Breast epithelium (tissue), 4 donors: ENCODE results near the gene TASOR2. TPM values are rescaled to one million over a fixed set of nuclear protein-coding genes. Genes with fewer than 3 reads are reported as not detected.

ENCODE experiments used
- DNase-seq, 2 donors: peaks; one replicate each; pipeline ENCODE4 v3.0.0-alpha.2; 2019; ENCODE audit warnings: low spot score in 2 of 2
- H3K27ac ChIP-seq, 2 donors: fragments of 200-600 bp; sonication (generic) in 1 of 2; one replicate each; pipeline ENCODE4 v1.5.1; 2016 to 2019; ENCODE audit warnings: mild to moderate bottlenecking in 1 of 2
- H3K27me3 ChIP-seq, 2 donors: fragments of 200-600 bp; sonication (generic) in 1 of 2; one replicate each; pipeline versions ENCODE4 v1.5.1 to v1.6.0; 2017 to 2019; ENCODE audit warnings: control low read depth in 1 of 2, mild to moderate bottlenecking in 1 of 2
- H3K36me3 ChIP-seq: fragments of 200-600 bp; one replicate; pipeline ENCODE4 v1.5.1; 2019
- H3K4me1 ChIP-seq, 2 donors: fragments of 200-600 bp; sonication (generic); one replicate each; pipeline ENCODE4 v1.5.1; 2016 to 2019; ENCODE audit warnings: control low read depth in 1 of 2
- H3K4me3 ChIP-seq, 3 donors: fragments of 200-600 bp; sonication (generic); 1 replicate in 2 of 3; 2 replicates in 1 of 3; pipeline ENCODE4 v1.5.1; 2016 to 2019; ENCODE audit warnings: mild to moderate bottlenecking in 3 of 3, moderate library complexity in 2 of 3
- H3K9me3 ChIP-seq, 2 donors: fragments of 200-600 bp; sonication (generic) in 1 of 2; one replicate each; pipeline ENCODE4 v1.5.1; 2016 to 2019; ENCODE audit warnings: control low read depth in 1 of 2
- CTCF ChIP-seq, 3 donors: fragments of 450-650 bp; IDR thresholded peaks; one replicate each; pipeline ENCODE4 v1.5.1; 2016 to 2017; ENCODE audit warnings: antibody characterized with exemption in 3 of 3, mild to moderate bottlenecking in 3 of 3, moderate library complexity in 3 of 3
- POLR2A ChIP-seq: fragments of 450-650 bp; IDR thresholded peaks from one replicate; pipeline ENCODE4 v1.6.1; 2016; ENCODE audit warnings: antibody characterized with exemption, mild to moderate bottlenecking, moderate library complexity
- POLR2AphosphoS5 ChIP-seq, 3 donors: sonication (generic); formaldehyde crosslinking; IDR thresholded peaks; one replicate each; pipeline ENCODE4 v1.6.1; 2017; ENCODE audit warnings: antibody characterized with exemption in 3 of 3
- intact Hi-C: fragments of 100-400 bp; cut with DNase I; formaldehyde crosslinking; loops from one replicate; pipeline ENCODE4 v1.15.1; 2023; ENCODE audit warnings: low total_unique reads
- total RNA-seq, 3 donors: library from RNA; depleted of rRNA; stranded (reverse); fragments of >200 nt; gene quantifications; one replicate each; pipeline ENCODE4 v1.1.0, GENCODE V29; 2016

The TASOR2 gene
- total RNA-seq, 3 donors from 2014 or later = 80.5 to 115 (median 98.6) TPM

GRCh38 chr10:5663692-5664427, 20.8 kb upstream of the TASOR2 start:
- peaks cover 0 to 14% of the 10 kb centered on the region in 2 donors for H3K4me1 ChIP-seq
- intact Hi-C loops = no loop called here
- H3K4me3 ChIP-seq = peak overlapping the region in 2 of 3 donors; percentile 39 to 97
- no peak for TF ChIP-seq POLR2A
- TF ChIP-seq POLR2AphosphoS5 (IDR thresholded peaks at IDR 0.05) = no peak
- no peak for TF ChIP-seq CTCF (IDR thresholded peaks at IDR 0.05)
- DNase-seq = no peak
- no peaks in the 10 kb centered on the region for H3K27me3 ChIP-seq
- H3K36me3 ChIP-seq = no peaks in the 10 kb centered on the region
- H3K27ac ChIP-seq = peak overlapping the region; percentile 2 to 57
- H3K9me3 ChIP-seq = no peaks in the 10 kb centered on the region

GRCh38 chr10:5665373-5666007, 19.1 kb upstream of the TASOR2 start:
- intact Hi-C loops = no loop called here
- peaks cover 0 to 9% of the 10 kb centered on the region in 2 donors for H3K4me1 ChIP-seq
- no peaks in the 10 kb centered on the region for H3K9me3 ChIP-seq
- peak in 1 of 3 donors; percentile 5 for TF ChIP-seq POLR2AphosphoS5 (IDR thresholded peaks at IDR 0.05)
- no peak for TF ChIP-seq POLR2A
- H3K36me3 ChIP-seq = no peaks in the 10 kb centered on the region
- peak overlapping the region; percentile 68 to 97 (median 76) for H3K4me3 ChIP-seq
- H3K27ac ChIP-seq = peak overlapping the region; percentile 90 to 96
- no peak for DNase-seq
- no peaks in the 10 kb centered on the region for H3K27me3 ChIP-seq

- no peak for DNase-seq
- TF ChIP-seq CTCF (IDR thresholded peaks at IDR 0.05) (no peak), POLR2AphosphoS5 (IDR thresholded peaks at IDR 0.05) (peak in 2 of 3 donors; percentile 22 to 28), POLR2A (no peak)
- peak within 1 kb of the TSS; percentile 68 to 97 (median 76) for H3K4me3 ChIP-seq
- H3K27me3 ChIP-seq = no peaks in the 10 kb centered on the region
- intact Hi-C loops = no loop called here
- no peaks in the 10 kb centered on the region for H3K36me3 ChIP-seq
- no peaks in the 10 kb centered on the region for H3K9me3 ChIP-seq
- H3K27ac ChIP-seq = peak within 1 kb of the TSS; percentile 90 to 96
- peaks cover 0 to 9% of the 10 kb centered on the region in 2 donors for H3K4me1 ChIP-seq
These were observed 18.4 kb upstream of the TASOR2 start, which contains the start of gene ASB13 for GRCh38 chr10:5666008-5666840. Gene ASB13 (minus strand): TSS chr10:5666595. CDS start chr10:5666551, 44 bp downstream.

GRCh38 chr10:5666841-5667630, 17.6 kb upstream of the TASOR2 start:
- intact Hi-C loops = no loop called here
- H3K9me3 ChIP-seq = peaks cover 0 to 2% of the 10 kb centered on the region in 2 donors
- H3K36me3 ChIP-seq = no peaks in the 10 kb centered on the region
- H3K4me1 ChIP-seq = peaks cover 0 to 9% of the 10 kb centered on the region in 2 donors
- H3K4me3 ChIP-seq = peak overlapping the region; percentile 68 to 97 (median 76)
- H3K27ac ChIP-seq = no peak overlapping the region
- TF ChIP-seq CTCF (IDR thresholded peaks at IDR 0.05) = no peak
- TF ChIP-seq POLR2A = no peak
- TF ChIP-seq POLR2AphosphoS5 (IDR thresholded peaks at IDR 0.05) = no peak
- no peak for DNase-seq
- H3K27me3 ChIP-seq = no peaks in the 10 kb centered on the region

- peaks cover 0 to 8% of the 10 kb centered on the region in 2 donors for H3K9me3 ChIP-seq
- no peaks in the 10 kb centered on the region for H3K36me3 ChIP-seq
- TF ChIP-seq CTCF (IDR thresholded peaks at IDR 0.05) (no peak), POLR2AphosphoS5 (IDR thresholded peaks at IDR 0.05) (no peak), POLR2A (no peak)
- no peak overlapping the region for H3K4me3 ChIP-seq
- no peak for DNase-seq
- intact Hi-C loops = no loop called here
- no peak overlapping the region for H3K27ac ChIP-seq
- H3K27me3 ChIP-seq = no peaks in the 10 kb centered on the region
- peaks cover 0 to 9% of the 10 kb centered on the region in 2 donors for H3K4me1 ChIP-seq
These were observed 16.2 kb upstream of the TASOR2 start for GRCh38 chr10:5668429-5668828.
